ENCODE measurements around the gene EMP1.

DNA sequence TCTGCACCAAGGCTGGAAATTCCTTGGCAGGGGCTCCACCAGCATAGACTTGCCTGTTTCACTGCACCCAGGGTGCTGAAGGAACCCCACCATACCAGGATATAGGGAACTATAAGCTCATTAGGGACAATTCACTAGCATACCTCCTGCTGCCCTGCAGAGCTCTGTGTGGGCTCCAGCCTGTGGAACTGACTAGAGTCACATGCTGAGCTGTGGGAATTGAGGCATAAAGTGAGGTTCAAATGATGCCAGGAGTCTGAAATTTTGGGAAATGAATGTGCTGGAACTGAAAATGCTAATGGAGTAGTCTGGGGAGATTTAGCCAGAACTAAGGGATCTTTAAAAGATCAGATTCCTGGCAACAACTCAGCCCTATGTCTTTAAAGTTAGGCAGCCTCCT, 7.3 kb upstream of the EMP1 start:
- TF ChIP-seq POLR2A (IDR thresholded peaks at IDR 0.05; ENCODE audit: low read length) (no peak), GATA1 (IDR thresholded peaks at IDR 0.05; ENCODE audit: low read depth, low read length) (no peak)

Measured in erythroblast (primary cell).